ENCODE measurements around the gene CA10.

The CA10 gene

GRCh38 chr17:51869387-51869786 lies 289.1 kb downstream of the CA10 start:
- Histone ChIP-seq H3K27me3 (ENCODE audit: control insufficient read depth, insufficient read depth, low read length) (no peaks in the 10 kb centered on the region), H3K27ac (ENCODE audit: low read depth, low read length) (no peak overlapping the region), H3K4me3 (ENCODE audit: low read length) (no peak overlapping the region), H3K36me3 (ENCODE audit: control insufficient read depth, insufficient read depth, low read length) (no peaks in the 10 kb centered on the region), H3K4me1 (ENCODE audit: control insufficient read depth, insufficient read depth, low read length) (no peaks in the 10 kb centered on the region), H3K9ac (ENCODE audit: low read length) (no peak overlapping the region)

GRCh38 chr17:51860954-51861561 lies 297.5 kb downstream of the CA10 start:
- Histone ChIP-seq H3K36me3 (ENCODE audit: control insufficient read depth, insufficient read depth, low read length) (no peaks in the 10 kb centered on the region), H3K4me1 (ENCODE audit: control insufficient read depth, insufficient read depth, low read length) (no peaks in the 10 kb centered on the region), H3K4me3 (ENCODE audit: low read length) (no peak overlapping the region), H3K27ac (ENCODE audit: low read depth, low read length) (no peak overlapping the region), H3K27me3 (ENCODE audit: control insufficient read depth, insufficient read depth, low read length) (no peaks in the 10 kb centered on the region), H3K9ac (ENCODE audit: low read length) (no peak overlapping the region)

- Histone ChIP-seq H3K4me1 (ENCODE audit: control insufficient read depth, insufficient read depth, low read length) (no peaks in the 10 kb centered on the region), H3K27me3 (ENCODE audit: control insufficient read depth, insufficient read depth, low read length) (no peaks in the 10 kb centered on the region), H3K27ac (ENCODE audit: low read depth, low read length) (no peak overlapping the region), H3K4me3 (ENCODE audit: low read length) (no peak overlapping the region), H3K9ac (ENCODE audit: low read length) (no peak overlapping the region), H3K36me3 (ENCODE audit: control insufficient read depth, insufficient read depth, low read length) (no peaks in the 10 kb centered on the region)
Observed at GRCh38 chr17:51857052-51857597, 301.4 kb downstream of the CA10 start.

- no peak overlapping the region for H3K4me3 ChIP-seq (ENCODE audit: low read length)
- H3K36me3 ChIP-seq (ENCODE audit: control insufficient read depth, insufficient read depth, low read length) = no peaks in the 10 kb centered on the region
- H3K9ac ChIP-seq (ENCODE audit: low read length) = no peak overlapping the region
- H3K4me1 ChIP-seq (ENCODE audit: control insufficient read depth, insufficient read depth, low read length) = no peaks in the 10 kb centered on the region
- no peaks in the 10 kb centered on the region for H3K27me3 ChIP-seq (ENCODE audit: control insufficient read depth, insufficient read depth, low read length)
- no peak overlapping the region for H3K27ac ChIP-seq (ENCODE audit: low read depth, low read length)
Observed at GRCh38 chr17:51855806-51856205, 302.7 kb downstream of the CA10 start.

GRCh38 chr17:51853857-51854256 lies 304.7 kb downstream of the CA10 start:
- Histone ChIP-seq H3K36me3 (ENCODE audit: control insufficient read depth, insufficient read depth, low read length) (no peaks in the 10 kb centered on the region), H3K27ac (ENCODE audit: low read depth, low read length) (no peak overlapping the region), H3K4me3 (ENCODE audit: low read length) (no peak overlapping the region), H3K27me3 (ENCODE audit: control insufficient read depth, insufficient read depth, low read length) (no peaks in the 10 kb centered on the region), H3K9ac (ENCODE audit: low read length) (no peak overlapping the region), H3K4me1 (ENCODE audit: control insufficient read depth, insufficient read depth, low read length) (no peaks in the 10 kb centered on the region)

GRCh38 chr17:51852603-51853002 lies 305.9 kb downstream of the CA10 start:
- no peak overlapping the region for H3K4me3 ChIP-seq (ENCODE audit: low read length)
- no peak overlapping the region for H3K9ac ChIP-seq (ENCODE audit: low read length)
- H3K36me3 ChIP-seq (ENCODE audit: control insufficient read depth, insufficient read depth, low read length) = no peaks in the 10 kb centered on the region
- H3K4me1 ChIP-seq (ENCODE audit: control insufficient read depth, insufficient read depth, low read length) = no peaks in the 10 kb centered on the region
- no peaks in the 10 kb centered on the region for H3K27me3 ChIP-seq (ENCODE audit: control insufficient read depth, insufficient read depth, low read length)
- no peak overlapping the region for H3K27ac ChIP-seq (ENCODE audit: low read depth, low read length)

GRCh38 chr17:51850201-51850600 lies 308.3 kb downstream of the CA10 start:
- Histone ChIP-seq H3K27me3 (ENCODE audit: control insufficient read depth, insufficient read depth, low read length) (no peaks in the 10 kb centered on the region), H3K9ac (ENCODE audit: low read length) (no peak overlapping the region), H3K36me3 (ENCODE audit: control insufficient read depth, insufficient read depth, low read length) (no peaks in the 10 kb centered on the region), H3K4me1 (ENCODE audit: control insufficient read depth, insufficient read depth, low read length) (no peaks in the 10 kb centered on the region), H3K4me3 (ENCODE audit: low read length) (no peak overlapping the region), H3K27ac (ENCODE audit: low read depth, low read length) (no peak overlapping the region)

- no peaks in the 10 kb centered on the region for H3K27me3 ChIP-seq (ENCODE audit: control insufficient read depth, insufficient read depth, low read length)
- no peaks in the 10 kb centered on the region for H3K36me3 ChIP-seq (ENCODE audit: control insufficient read depth, insufficient read depth, low read length)
- H3K27ac ChIP-seq (ENCODE audit: low read depth, low read length) = no peak overlapping the region
- no peak overlapping the region for H3K9ac ChIP-seq (ENCODE audit: low read length)
- no peaks in the 10 kb centered on the region for H3K4me1 ChIP-seq (ENCODE audit: control insufficient read depth, insufficient read depth, low read length)
- no peak overlapping the region for H3K4me3 ChIP-seq (ENCODE audit: low read length)
Observed at GRCh38 chr17:51848451-51848850, 310.1 kb downstream of the CA10 start.

- H3K4me3 ChIP-seq (ENCODE audit: low read length) = no peak overlapping the region
- H3K36me3 ChIP-seq (ENCODE audit: control insufficient read depth, insufficient read depth, low read length) = no peaks in the 10 kb centered on the region
- no peak overlapping the region for H3K27ac ChIP-seq (ENCODE audit: low read depth, low read length)
- no peak overlapping the region for H3K9ac ChIP-seq (ENCODE audit: low read length)
- no peaks in the 10 kb centered on the region for H3K4me1 ChIP-seq (ENCODE audit: control insufficient read depth, insufficient read depth, low read length)
- H3K27me3 ChIP-seq (ENCODE audit: control insufficient read depth, insufficient read depth, low read length) = no peaks in the 10 kb centered on the region
Observed at GRCh38 chr17:51846566-51846965, 311.9 kb downstream of the CA10 start.

- no peak overlapping the region for H3K4me3 ChIP-seq (ENCODE audit: low read length)
- H3K4me1 ChIP-seq (ENCODE audit: control insufficient read depth, insufficient read depth, low read length) = no peaks in the 10 kb centered on the region
- no peak overlapping the region for H3K27ac ChIP-seq (ENCODE audit: low read depth, low read length)
- H3K9ac ChIP-seq (ENCODE audit: low read length) = no peak overlapping the region
- no peaks in the 10 kb centered on the region for H3K36me3 ChIP-seq (ENCODE audit: control insufficient read depth, insufficient read depth, low read length)
- no peaks in the 10 kb centered on the region for H3K27me3 ChIP-seq (ENCODE audit: control insufficient read depth, insufficient read depth, low read length)
Observed at GRCh38 chr17:51845776-51846175, 312.7 kb downstream of the CA10 start.

- Histone ChIP-seq H3K27me3 (ENCODE audit: control insufficient read depth, insufficient read depth, low read length) (no peaks in the 10 kb centered on the region), H3K4me1 (ENCODE audit: control insufficient read depth, insufficient read depth, low read length) (no peaks in the 10 kb centered on the region), H3K9ac (ENCODE audit: low read length) (no peak overlapping the region), H3K36me3 (ENCODE audit: control insufficient read depth, insufficient read depth, low read length) (no peaks in the 10 kb centered on the region), H3K27ac (ENCODE audit: low read depth, low read length) (no peak overlapping the region), H3K4me3 (ENCODE audit: low read length) (no peak overlapping the region)
Observed at GRCh38 chr17:51842763-51843162, 315.8 kb downstream of the CA10 start.

GRCh38 chr17:51841669-51842068 lies 316.8 kb downstream of the CA10 start:
- Histone ChIP-seq H3K4me3 (ENCODE audit: low read length) (no peak overlapping the region), H3K4me1 (ENCODE audit: control insufficient read depth, insufficient read depth, low read length) (no peaks in the 10 kb centered on the region), H3K36me3 (ENCODE audit: control insufficient read depth, insufficient read depth, low read length) (no peaks in the 10 kb centered on the region), H3K27ac (ENCODE audit: low read depth, low read length) (no peak overlapping the region), H3K9ac (ENCODE audit: low read length) (no peak overlapping the region), H3K27me3 (ENCODE audit: control insufficient read depth, insufficient read depth, low read length) (no peaks in the 10 kb centered on the region)

- Histone ChIP-seq H3K27ac (ENCODE audit: low read depth, low read length) (no peak overlapping the region), H3K36me3 (ENCODE audit: control insufficient read depth, insufficient read depth, low read length) (no peaks in the 10 kb centered on the region), H3K27me3 (ENCODE audit: control insufficient read depth, insufficient read depth, low read length) (no peaks in the 10 kb centered on the region), H3K4me1 (ENCODE audit: control insufficient read depth, insufficient read depth, low read length) (no peaks in the 10 kb centered on the region), H3K4me3 (ENCODE audit: low read length) (no peak overlapping the region), H3K9ac (ENCODE audit: low read length) (no peak overlapping the region)
Observed at GRCh38 chr17:51840688-51841087, 317.8 kb downstream of the CA10 start.
